Ectodermal cell (in vitro differentiated cells): ENCODE results near the gene DENND2A.
"Not testable (repeated sequence)": the region's sequence is repeated elsewhere in the genome, so short reads cannot be mapped to it uniquely, and the experiment has no call there.

ENCODE experiments used
- H3K27ac ChIP-seq: 2 replicates; pipeline ENCODE4 v1.7.0; 2013; ENCODE audit warnings: mild to moderate bottlenecking, low read depth, low read length; ENCODE audit not compliant: insufficient read depth, poor library complexity, severe bottlenecking
- H3K27me3 ChIP-seq: 2 replicates; pipeline ENCODE4 v1.7.0; 2013; ENCODE audit warnings: mild to moderate bottlenecking, low read length; ENCODE audit not compliant: insufficient read depth, control insufficient read depth, poor library complexity, severe bottlenecking
- H3K36me3 ChIP-seq: one replicate; pipeline ENCODE4 v1.7.0; 2013; ENCODE audit warnings: low read length; ENCODE audit not compliant: control insufficient read depth, insufficient read depth
- H3K4me1 ChIP-seq: one replicate; pipeline ENCODE4 v1.7.0; 2013; ENCODE audit warnings: low read length; ENCODE audit not compliant: control insufficient read depth, insufficient read depth
- H3K4me3 ChIP-seq: 2 replicates; pipeline ENCODE4 v1.7.0; 2013; ENCODE audit warnings: low read depth, low read length, control low read depth; ENCODE audit not compliant: insufficient read depth
- H3K9me3 ChIP-seq: 2 replicates; pipeline ENCODE4 v1.7.0; 2013; ENCODE audit warnings: mild to moderate bottlenecking, low read length, moderate library complexity; ENCODE audit not compliant: control insufficient read depth
- WGBS, 2 experiments: methylation state at CpG; one replicate each; pipeline ENCODE4 v1.1.7; 2013; ENCODE audit warnings: missing lambda C conversion rate in 2 of 2; 5-methylcytosine and 5-hydroxymethylcytosine counted together

The DENND2A gene

GRCh38 chr7:140517546-140518369 lies 122.9 kb downstream of the DENND2A start:
- peaks cover 3% of the 10 kb centered on the region for H3K36me3 ChIP-seq
- H3K9me3 ChIP-seq: no peaks in the 10 kb centered on the region
- peaks cover 13% of the 10 kb centered on the region for H3K4me1 ChIP-seq
- H3K27ac ChIP-seq: no peak overlapping the region
- H3K4me3 ChIP-seq: no peak overlapping the region
- 54 to 55% methylated on average over 31 of the region's 31 CpGs for WGBS, 2 experiments
- H3K27me3 ChIP-seq: no peaks in the 10 kb centered on the region

GRCh38 chr7:140512317-140513000 lies 128.2 kb downstream of the DENND2A start:
- Histone ChIP-seq H3K27ac (peak overlapping the region; percentile 2), H3K4me3 (no peak overlapping the region)
- 54 to 64% methylated on average over 9 of the region's 9 CpGs for WGBS, 2 experiments

GRCh38 chr7:140509789-140510188 lies 130.8 kb downstream of the DENND2A start:
- Histone ChIP-seq H3K27me3 (no peaks in the 10 kb centered on the region), H3K36me3 (no peaks in the 10 kb centered on the region), H3K4me1 (peaks cover 14% of the 10 kb centered on the region), H3K9me3 (no peaks in the 10 kb centered on the region), H3K4me3 (no peak overlapping the region), H3K27ac (no peak overlapping the region)
- WGBS, 2 experiments: 75 to 79% methylated on average over 5 of the region's 5 CpGs

More at GRCh38 chr7:140512317-140513000, 128.2 kb downstream of the DENND2A start:
- Histone ChIP-seq H3K36me3 (no peaks in the 10 kb centered on the region), H3K27me3 (no peaks in the 10 kb centered on the region), H3K4me1 (no peaks in the 10 kb centered on the region), H3K9me3 (no peaks in the 10 kb centered on the region)

- H3K27me3 ChIP-seq, H3K27ac ChIP-seq, H3K4me3 ChIP-seq, H3K36me3 ChIP-seq, H3K9me3 ChIP-seq: not testable (repeated sequence)
- H3K4me1 ChIP-seq: peaks cover 14% of the 10 kb centered on the region
- WGBS, 2 experiments: 73 to 76% methylated on average over 6 of the region's 6 CpGs
Observed at GRCh38 chr7:140507556-140507955, 133.1 kb downstream of the DENND2A start.

GRCh38 chr7:140506788-140507464 lies 133.7 kb downstream of the DENND2A start:
- Histone ChIP-seq H3K4me1 (peaks cover 14% of the 10 kb centered on the region), H3K27ac (no peak overlapping the region), H3K4me3 (no peak overlapping the region), H3K36me3 (no peaks in the 10 kb centered on the region), H3K27me3 (no peaks in the 10 kb centered on the region), H3K9me3 (no peaks in the 10 kb centered on the region)
- WGBS, 2 experiments: 23 to 36% methylated on average over 5 of the region's 5 CpGs

- peaks cover 10% of the 10 kb centered on the region for H3K4me1 ChIP-seq
- no peak overlapping the region for H3K4me3 ChIP-seq
- no peaks in the 10 kb centered on the region for H3K36me3 ChIP-seq
- H3K27ac ChIP-seq: no peak overlapping the region
- no peaks in the 10 kb centered on the region for H3K27me3 ChIP-seq
- WGBS, 2 experiments: 86 to 89% methylated on average over 5 of the region's 5 CpGs
- H3K9me3 ChIP-seq: no peaks in the 10 kb centered on the region
Observed at GRCh38 chr7:140501966-140502365, 138.6 kb downstream of the DENND2A start.

- H3K9me3 ChIP-seq, H3K4me3 ChIP-seq, H3K27me3 ChIP-seq, H3K4me1 ChIP-seq, H3K36me3 ChIP-seq, H3K27ac ChIP-seq: not testable (repeated sequence)
- 93 to 95% methylated on average over 7 of the region's 7 CpGs for WGBS, 2 experiments
Observed at GRCh38 chr7:140497807-140498206, 142.8 kb downstream of the DENND2A start.

GRCh38 chr7:140497241-140497769 lies 143.3 kb downstream of the DENND2A start:
- Histone ChIP-seq H3K4me1 (no peaks in the 10 kb centered on the region), H3K4me3 (no peak overlapping the region), H3K36me3 (no peaks in the 10 kb centered on the region), H3K27me3 (no peaks in the 10 kb centered on the region), H3K9me3 (no peaks in the 10 kb centered on the region), H3K27ac (no peak overlapping the region)
- WGBS, 2 experiments: 77% methylated on average over 5 of the region's 5 CpGs

GRCh38 chr7:140495514-140496097 lies 145.0 kb downstream of the DENND2A start:
- WGBS, 2 experiments: 96% methylated on average over 8 to 9 of the region's 9 CpGs
- Histone ChIP-seq H3K9me3 (no peaks in the 10 kb centered on the region), H3K4me1 (no peaks in the 10 kb centered on the region), H3K36me3 (no peaks in the 10 kb centered on the region), H3K4me3 (no peak overlapping the region), H3K27me3 (no peaks in the 10 kb centered on the region), H3K27ac (no peak overlapping the region)
